Neural crest cell (in vitro differentiated cells): ENCODE data around the gene ANTXR2. TPM values are rescaled to one million over a fixed set of nuclear protein-coding genes. Genes with fewer than 3 reads are reported as not detected.

Experiments
- DNase-seq: peaks from one replicate; pipeline ENCODE4 v3.0.0; 2021; ENCODE audit warnings: low read depth, mixed read lengths, low spot score
- H3K27ac Mint-ChIP-seq: one replicate; pipeline ENCODE4 v1.8.0; 2021; ENCODE audit warnings: mild to moderate bottlenecking, mixed read lengths; ENCODE audit not compliant: unreplicated experiment
- H3K27me3 Mint-ChIP-seq: 2 replicates; pipeline ENCODE4 v1.8.0; 2021; ENCODE audit warnings: low read depth, mild to moderate bottlenecking, mixed read lengths
- H3K36me3 Mint-ChIP-seq: 2 replicates; pipeline ENCODE4 v1.8.0; 2021; ENCODE audit warnings: low read depth, mild to moderate bottlenecking, mixed read lengths
- H3K4me1 Mint-ChIP-seq: 2 replicates; pipeline ENCODE4 v1.8.0; 2021; ENCODE audit warnings: mixed read lengths
- H3K4me3 Mint-ChIP-seq: one replicate; pipeline ENCODE4 v1.8.0; 2021; ENCODE audit warnings: mild to moderate bottlenecking, mixed read lengths
- H3K9me3 Mint-ChIP-seq: 2 replicates; pipeline ENCODE4 v1.8.0; 2021; ENCODE audit warnings: mixed read lengths
- CTCF ChIP-seq: fragments of 200-600 bp; sonication (generic); conservative IDR thresholded peaks from 2 replicates; pipeline ENCODE4 v1.5.0; 2021; ENCODE audit warnings: antibody characterized with exemption, mild to moderate bottlenecking
- total RNA-seq: library from RNA; stranded (reverse); gene quantifications from 2 replicates; pipeline ENCODE4 v1.2.1, GENCODE V29; 2021

The ANTXR2 gene
- total RNA-seq, 1 donor from 2014 or later: 36.7 TPM

- no peak overlapping the region for H3K27ac Mint-ChIP-seq
- no peak for DNase-seq
- H3K4me3 Mint-ChIP-seq: no peak overlapping the region
- no peaks in the 10 kb centered on the region for H3K27me3 Mint-ChIP-seq
- H3K4me1 Mint-ChIP-seq: peaks cover 4% of the 10 kb centered on the region
- no peaks in the 10 kb centered on the region for H3K9me3 Mint-ChIP-seq
- no peak for TF ChIP-seq CTCF
- H3K36me3 Mint-ChIP-seq: no peaks in the 10 kb centered on the region
Measured at GRCh38 chr4:79948739-79949138, 124.3 kb downstream of the ANTXR2 start.

- H3K27ac Mint-ChIP-seq: no peak overlapping the region
- H3K36me3 Mint-ChIP-seq: no peaks in the 10 kb centered on the region
- no peak overlapping the region for H3K4me3 Mint-ChIP-seq
- no peak for TF ChIP-seq CTCF
- peaks cover 4% of the 10 kb centered on the region for H3K4me1 Mint-ChIP-seq
- H3K27me3 Mint-ChIP-seq: no peaks in the 10 kb centered on the region
- no peaks in the 10 kb centered on the region for H3K9me3 Mint-ChIP-seq
- no peak for DNase-seq
Measured at GRCh38 chr4:79948261-79948660, 124.8 kb downstream of the ANTXR2 start.

GRCh38 chr4:79947386-79947785 lies 125.6 kb downstream of the ANTXR2 start:
- Mint-ChIP-seq H3K36me3 (no peaks in the 10 kb centered on the region), H3K4me1 (peaks cover 4% of the 10 kb centered on the region), H3K9me3 (no peaks in the 10 kb centered on the region), H3K27me3 (no peaks in the 10 kb centered on the region), H3K27ac (no peak overlapping the region), H3K4me3 (no peak overlapping the region)
- no peak for DNase-seq
- TF ChIP-seq CTCF: no peak

GRCh38 chr4:79935274-79935673 lies 137.8 kb downstream of the ANTXR2 start:
- no peak for DNase-seq
- H3K9me3 Mint-ChIP-seq: no peaks in the 10 kb centered on the region
- peaks cover 8% of the 10 kb centered on the region for H3K4me1 Mint-ChIP-seq
- no peak overlapping the region for H3K27ac Mint-ChIP-seq
- no peak overlapping the region for H3K4me3 Mint-ChIP-seq
- no peaks in the 10 kb centered on the region for H3K27me3 Mint-ChIP-seq
- H3K36me3 Mint-ChIP-seq: no peaks in the 10 kb centered on the region
- TF ChIP-seq CTCF: no peak

- Mint-ChIP-seq H3K4me1 (peaks cover 8% of the 10 kb centered on the region), H3K36me3 (no peaks in the 10 kb centered on the region), H3K9me3 (no peaks in the 10 kb centered on the region), H3K4me3 (no peak overlapping the region), H3K27ac (no peak overlapping the region), H3K27me3 (no peaks in the 10 kb centered on the region)
- no peak for DNase-seq
- no peak for TF ChIP-seq CTCF
Measured at GRCh38 chr4:79934660-79935059, 138.4 kb downstream of the ANTXR2 start.

GRCh38 chr4:79927931-79928330 lies 145.1 kb downstream of the ANTXR2 start:
- H3K9me3 Mint-ChIP-seq: no peaks in the 10 kb centered on the region
- H3K4me1 Mint-ChIP-seq: peaks cover 4% of the 10 kb centered on the region
- DNase-seq: no peak
- no peak overlapping the region for H3K27ac Mint-ChIP-seq
- no peak overlapping the region for H3K4me3 Mint-ChIP-seq
- H3K27me3 Mint-ChIP-seq: no peaks in the 10 kb centered on the region
- H3K36me3 Mint-ChIP-seq: no peaks in the 10 kb centered on the region
- no peak for TF ChIP-seq CTCF
